Measurements from ENCODE around the gene A2M. TPM values are rescaled to one million over a fixed set of nuclear protein-coding genes. Genes with fewer than 3 reads are reported as not detected.

The A2M gene
- total RNA-seq, 1 experiment from 2014 or later, result not detected

- intact Hi-C loops (cut with micrococcal nuclease), result no loop called here
- BruUV-seq (replicated peaks), result no TSS peak
Measured at GRCh38 chr12:9107542-9107873, 8.2 kb downstream of the A2M start.

GRCh38 chr12:9106610-9107541 lies 8.8 kb downstream of the A2M start:
- Histone ChIP-seq H3K9me3 (ENCODE audit: low read length) (no peaks in the 10 kb centered on the region), H3K27ac (ENCODE audit: low read length) (no peak overlapping the region), H4K20me1 (ENCODE audit: low read length) (no peaks in the 10 kb centered on the region), H3K36me3 (ENCODE audit: low read depth, low read length) (no peaks in the 10 kb centered on the region), H3K9ac (ENCODE audit: low read length) (no peak overlapping the region), H3K27me3 (ENCODE audit: low read length) (peaks cover 32% of the 10 kb centered on the region), H3K4me3 (ENCODE audit: low read length) (no peak overlapping the region), H3F3A (ENCODE audit: low read length, unreplicated experiment) (no peaks in the 10 kb centered on the region), H3K79me2 (ENCODE audit: low read length) (no peaks in the 10 kb centered on the region), H2AFZ (ENCODE audit: low read length) (no peak overlapping the region), H3K4me2 (ENCODE audit: low read length) (no peak overlapping the region), H3K9me2 (replicated peaks; ENCODE audit: low read length) (no peaks in the 10 kb centered on the region), H3K4me1 (ENCODE audit: insufficient read depth, low read length) (no peaks in the 10 kb centered on the region)
- TF ChIP-seq EZH2phosphoT487 (IDR thresholded peaks at IDR 0.05; ENCODE audit: borderline replicate concordance, low read length), result no peak
- TF ChIP-seq CTCF (conservative IDR thresholded peaks at IDR 0.05; ENCODE audit: low read depth, low read length), result no peak
- no peak for TF ChIP-seq EZH2 (IDR thresholded peaks at IDR 0.05; ENCODE audit: low read length, unreplicated experiment)
- ChIA-PET CTCF (no interaction called here), POLR2A (ENCODE audit: unreplicated experiment) (no interaction called here)
- intact Hi-C loops (cut with micrococcal nuclease), result no loop called here
- DNase-seq, result no peak
- BruUV-seq (replicated peaks), result no TSS peak
- no peak for ATAC-seq

More at GRCh38 chr12:9107542-9107873, 8.2 kb downstream of the A2M start:
- H3K4me1 ChIP-seq (ENCODE audit: insufficient read depth, low read length), result no peaks in the 10 kb centered on the region
- ATAC-seq (no peak), DNase-seq (no peak)
- H3K27me3 ChIP-seq (ENCODE audit: low read length), result peaks cover 38% of the 10 kb centered on the region
- H4K20me1 ChIP-seq (ENCODE audit: low read length), result no peaks in the 10 kb centered on the region
- no peak overlapping the region for H3K9ac ChIP-seq (ENCODE audit: low read length)
- H3K4me3 ChIP-seq (ENCODE audit: low read length), result no peak overlapping the region
- no peak for TF ChIP-seq CTCF (conservative IDR thresholded peaks at IDR 0.05; ENCODE audit: low read depth, low read length)
- no peak for TF ChIP-seq EZH2 (IDR thresholded peaks at IDR 0.05; ENCODE audit: low read length, unreplicated experiment)
- TF ChIP-seq EZH2phosphoT487 (IDR thresholded peaks at IDR 0.05; ENCODE audit: borderline replicate concordance, low read length), result no peak
- no peaks in the 10 kb centered on the region for H3K79me2 ChIP-seq (ENCODE audit: low read length)
- ChIA-PET POLR2A (ENCODE audit: unreplicated experiment) (no interaction called here), CTCF (no interaction called here)
- no peak overlapping the region for H3K27ac ChIP-seq (ENCODE audit: low read length)
- H3K36me3 ChIP-seq (ENCODE audit: low read depth, low read length), result no peaks in the 10 kb centered on the region
- no peak overlapping the region for H2AFZ ChIP-seq (ENCODE audit: low read length)
- H3F3A ChIP-seq (ENCODE audit: low read length, unreplicated experiment), result no peaks in the 10 kb centered on the region
- H3K9me3 ChIP-seq (ENCODE audit: low read length), result no peaks in the 10 kb centered on the region
- no peaks in the 10 kb centered on the region for H3K9me2 ChIP-seq (replicated peaks; ENCODE audit: low read length)
- H3K4me2 ChIP-seq (ENCODE audit: low read length), result no peak overlapping the region

GRCh38 chr12:9106067-9106466 lies 9.7 kb downstream of the A2M start:
- Histone ChIP-seq H3K36me3 (ENCODE audit: low read depth, low read length) (no peaks in the 10 kb centered on the region), H3K79me2 (ENCODE audit: low read length) (no peaks in the 10 kb centered on the region), H3F3A (ENCODE audit: low read length, unreplicated experiment) (no peaks in the 10 kb centered on the region), H4K20me1 (ENCODE audit: low read length) (no peaks in the 10 kb centered on the region), H2AFZ (ENCODE audit: low read length) (no peak overlapping the region), H3K4me2 (ENCODE audit: low read length) (no peak overlapping the region), H3K27me3 (ENCODE audit: low read length) (peaks cover 31% of the 10 kb centered on the region), H3K9ac (ENCODE audit: low read length) (no peak overlapping the region), H3K9me3 (ENCODE audit: low read length) (no peaks in the 10 kb centered on the region), H3K4me3 (ENCODE audit: low read length) (no peak overlapping the region), H3K27ac (ENCODE audit: low read length) (no peak overlapping the region), H3K4me1 (ENCODE audit: insufficient read depth, low read length) (no peaks in the 10 kb centered on the region), H3K9me2 (replicated peaks; ENCODE audit: low read length) (no peaks in the 10 kb centered on the region)
- ChIA-PET CTCF (no interaction called here), POLR2A (ENCODE audit: unreplicated experiment) (no interaction called here)
- no peak for TF ChIP-seq EZH2 (IDR thresholded peaks at IDR 0.05; ENCODE audit: low read length, unreplicated experiment)
- no peak for TF ChIP-seq CTCF (conservative IDR thresholded peaks at IDR 0.05; ENCODE audit: low read depth, low read length)
- TF ChIP-seq EZH2phosphoT487 (IDR thresholded peaks at IDR 0.05; ENCODE audit: borderline replicate concordance, low read length), result no peak
- no TSS peak for BruUV-seq (replicated peaks)
- intact Hi-C loops (cut with micrococcal nuclease), result no loop called here
- DNase-seq, result no peak
- no peak for ATAC-seq

Measured in PC-3 (cell line).